T-cell (primary cell): ENCODE measurements around the gene NDST1. TPM values are rescaled to one million over a fixed set of nuclear protein-coding genes. Genes with fewer than 3 reads are reported as not detected.

Experiments
- ATAC-seq, 4 experiments: fragments of 200-7000 bp in 3 of 4; fragments of 150-1000 bp in 1 of 4; cut with Tn5 transposase; replicated peaks in 1 of 4; 1 replicate in 3 of 4; 2 replicates in 1 of 4; pipeline ENCODE4 v1.10.0; 2021; ENCODE audit warnings: moderate library complexity in 3 of 4, mild to moderate bottlenecking in 2 of 4, moderate number of reproducible peaks in 1 of 4
- CTCF ChIA-PET, 2 donors: fragments of 300-600 bp; sonication (Branson Sonifier 250); formaldehyde crosslinking; loops; one replicate each; lab custom pipeline; 2022; ENCODE audit warnings: antibody characterized with exemption in 2 of 2; lab: Charles Lee
- POLR2A ChIA-PET, 2 donors: fragments of 300-600 bp; sonication (Branson Sonifier 250); formaldehyde crosslinking; loops; one replicate each; lab custom pipeline; 2022; ENCODE audit warnings: antibody characterized with exemption in 2 of 2; lab: Charles Lee
- DNase-seq, 35 experiments: peaks; one replicate each; pipeline versions ENCODE4 v3.0.0 to v3.0.0-alpha.2; 2013 to 2023
- H3K27ac ChIP-seq: one replicate; pipeline ENCODE4 v1.5.1; 2013; ENCODE audit warnings: low read length
- H3K27me3 ChIP-seq, 2 experiments: replicated peaks in 1 of 2; 1 replicate in 1 of 2; 2 replicates in 1 of 2; pipeline versions ENCODE4 v1.6.1 to v1.7.0; 2013; ENCODE audit warnings: low read length in 1 of 2, mixed read lengths in 1 of 2; ENCODE audit not compliant: control insufficient read depth in 2 of 2, insufficient read depth in 2 of 2; ENCODE audit errors: extremely low read depth in 1 of 2
- H3K36me3 ChIP-seq, 2 donors: 1 replicate in 1 of 2; 2 replicates in 1 of 2; pipeline versions ENCODE4 v1.6.1 to v1.7.0; 2013; ENCODE audit warnings: low read length in 1 of 2; ENCODE audit not compliant: control insufficient read depth in 2 of 2, insufficient read depth in 1 of 2; ENCODE audit errors: extremely low read depth in 1 of 2
- H3K4me1 ChIP-seq, 2 experiments: 1 replicate in 1 of 2; 2 replicates in 1 of 2; pipeline versions ENCODE4 v1.6.1 to v1.7.0; 2013; ENCODE audit warnings: low read length in 2 of 2, mixed read lengths in 1 of 2; ENCODE audit not compliant: insufficient read depth in 2 of 2, control insufficient read depth in 1 of 2; ENCODE audit errors: extremely low read depth in 1 of 2
- H3K4me3 ChIP-seq, 2 donors: 1 replicate in 1 of 2; 2 replicates in 1 of 2; pipeline versions ENCODE4 v1.5.1 to v1.7.0; 2013; ENCODE audit warnings: mild to moderate bottlenecking in 2 of 2, low read length in 1 of 2, moderate library complexity in 1 of 2; ENCODE audit not compliant: control insufficient read depth in 1 of 2; ENCODE audit errors: extremely low read depth in 1 of 2
- H3K9me3 ChIP-seq: 2 replicates; pipeline ENCODE4 v1.7.0; 2013
- H3K27ac Mint-ChIP-seq, 2 donors: one replicate each; pipeline ENCODE4 v1.8.0; 2020 to 2021; ENCODE audit warnings: mild to moderate bottlenecking in 2 of 2, mixed read lengths in 2 of 2
- H3K27me3 Mint-ChIP-seq, 2 donors: one replicate each; pipeline ENCODE4 v1.8.0; 2021 to 2022; ENCODE audit warnings: mixed read lengths in 2 of 2
- H3K36me3 Mint-ChIP-seq: one replicate; pipeline ENCODE4 v1.8.0; 2021; ENCODE audit warnings: mixed read lengths
- H3K4me1 Mint-ChIP-seq, 3 donors: one replicate each; pipeline ENCODE4 v1.8.0; 2020 to 2022; ENCODE audit warnings: mixed read lengths in 3 of 3, mild to moderate bottlenecking in 1 of 3
- H3K4me3 Mint-ChIP-seq, 3 donors: one replicate each; pipeline ENCODE4 v1.8.0; 2020 to 2022; ENCODE audit warnings: mild to moderate bottlenecking in 3 of 3, mixed read lengths in 3 of 3, moderate library complexity in 3 of 3
- H3K9me3 Mint-ChIP-seq, 3 donors: one replicate each; pipeline ENCODE4 v1.8.0; 2020 to 2022; ENCODE audit warnings: mixed read lengths in 3 of 3
- WGBS: methylation state at CpG from one replicate; pipeline ENCODE4 v1.1.5; 2013; ENCODE audit warnings: missing lambda C conversion rate; ENCODE audit not compliant: insufficient coverage; 5-methylcytosine and 5-hydroxymethylcytosine counted together
- total RNA-seq, 35 experiments: library from RNA in 6 of 35; stranded (reverse) in 6 of 35; fragments of 120-200 nt in 1 of 35; gene quantifications; one replicate each; pipeline versions ENCODE4 v1.2.1 to v1.2.4 and lab custom pipeline; 2013 to 2026

The NDST1 gene
- 1 to 10 TPM in 3 of 5 donors, under 1 TPM in 2; 0.83 to 2.0 (median 1.2) TPM for total RNA-seq
- total RNA-seq (2013), result 0.81 TPM
- 0.50 to 11.6 (median 1.4) reads per million in 29 experiments for total RNA-seq (lab: John Stamatoyannopoulos, UW)

DNA sequence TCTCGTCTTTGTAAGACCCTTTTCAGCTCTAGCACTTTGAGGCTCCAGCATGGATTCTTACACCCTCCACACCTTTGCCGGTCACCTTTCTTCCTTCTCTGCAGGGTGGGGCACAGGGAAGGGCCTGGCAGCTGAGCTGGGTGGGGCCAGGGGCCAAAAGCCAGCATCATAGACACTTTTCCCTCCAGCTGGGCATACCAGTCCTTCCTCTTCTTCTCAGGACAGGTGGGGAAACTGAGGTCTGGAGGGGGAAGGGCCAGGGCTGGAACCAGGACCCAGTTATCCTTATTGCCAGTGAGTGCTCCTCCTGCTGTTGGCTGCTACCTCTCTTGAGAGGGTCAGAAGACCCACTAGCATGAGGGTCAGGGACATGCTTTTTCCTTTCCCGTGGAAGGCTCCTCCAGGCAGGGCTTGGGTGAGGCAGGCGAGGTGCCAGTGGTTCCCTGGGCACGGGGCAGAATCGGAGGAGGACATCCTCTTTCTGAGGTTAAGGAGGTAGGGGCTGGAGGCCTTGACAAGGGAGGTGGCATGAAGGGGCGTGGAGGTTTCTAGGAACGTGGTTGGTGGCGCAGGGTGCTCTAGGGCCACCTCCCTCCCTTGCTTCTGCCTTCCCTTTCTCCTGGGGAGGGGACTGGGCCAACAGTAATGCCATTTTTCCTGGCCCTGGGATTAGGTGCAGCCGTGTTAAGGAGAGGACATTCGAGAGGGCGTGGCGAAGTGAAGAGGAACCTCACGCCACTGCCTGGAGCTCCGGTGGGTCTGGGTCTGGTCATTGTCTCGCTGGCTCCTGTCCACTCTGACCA is at the start of gene NDST1:
Gene NDST1 (plus strand): TSS at position 658 of the 803 bp plus-strand sequence. CDS start 13,124 bp downstream, outside the sequence.
- H3K36me3 Mint-ChIP-seq, result no peaks in the 10 kb centered on the region
- no peaks in the 10 kb centered on the region for H3K4me1 ChIP-seq
- no peaks in the 10 kb centered on the region for H3K9me3 ChIP-seq
- no peak for ATAC-seq
- no peak for DNase-seq
- H3K27ac ChIP-seq, result no peak within 1 kb of the TSS
- H3K9me3 Mint-ChIP-seq, result no peaks in the 10 kb centered on the region
- no peaks in the 10 kb centered on the region for H3K27me3 Mint-ChIP-seq
- no peak within 1 kb of the TSS for H3K4me3 ChIP-seq
- 83% methylated on average over 9 of the region's 16 CpGs for WGBS
- H3K4me3 Mint-ChIP-seq, result no peak within 1 kb of the TSS
- H3K4me1 Mint-ChIP-seq, result no peaks in the 10 kb centered on the region
- no peak within 1 kb of the TSS for H3K27ac Mint-ChIP-seq
- H3K27me3 ChIP-seq, result peaks cover 0 to 5% of the 10 kb centered on the region in 2 experiments
- POLR2A ChIA-PET, result no interaction called here
- H3K36me3 ChIP-seq, result no peaks in the 10 kb centered on the region
- CTCF ChIA-PET, result no interaction called here

DNA sequence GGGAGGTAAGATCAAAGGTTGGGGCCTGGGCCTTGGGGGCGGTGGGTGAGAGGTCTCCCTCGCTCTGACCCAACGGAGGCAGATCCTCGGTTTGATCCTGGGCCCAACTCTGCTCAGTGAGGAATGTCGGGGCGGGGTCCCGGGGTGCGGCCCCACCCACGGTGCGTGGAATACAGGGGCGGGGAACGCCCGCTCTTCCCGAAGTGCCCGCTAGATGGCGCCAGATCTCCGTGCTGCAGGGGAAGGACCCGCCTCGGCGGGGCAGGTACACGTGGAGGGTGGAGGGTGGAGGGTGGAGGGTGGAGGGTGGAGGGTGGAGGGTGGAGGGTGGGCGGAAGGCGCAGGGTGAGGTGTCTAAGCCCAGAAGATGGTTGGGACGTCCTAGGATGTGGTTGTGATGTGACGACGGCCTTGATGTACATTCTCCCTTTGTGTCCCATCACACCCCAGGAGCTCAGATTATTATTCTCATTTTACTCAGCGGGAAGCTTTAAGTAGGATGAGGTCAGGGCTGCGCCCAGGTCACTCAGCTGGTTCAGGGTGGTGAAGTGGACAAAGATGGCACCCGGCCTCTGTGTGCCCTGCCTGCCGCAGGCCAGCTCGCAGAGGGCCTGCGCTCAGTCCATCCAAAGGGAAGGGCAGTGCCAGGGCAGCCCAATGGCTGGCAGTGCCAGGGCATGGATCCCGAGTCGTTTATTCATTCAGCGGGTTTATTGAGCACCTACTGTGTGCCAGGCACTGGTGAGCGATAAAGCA is 49.0 kb upstream of the NDST1 start:
- ChIA-PET CTCF (interaction anchor here (0.5 to 1.7 kb wide), 26 partner anchors 8 to 731 kb away, joined by 3 to 10 read pairs (median 4); partner anchors contain the start of genes DCTN4 (in 1 of the 2), RBM22 (in 1 of the 2) and RPS14 (in 1 of the 2)), POLR2A (interaction anchor here in 1 of 2 donors (0.6 kb wide), 2 partner anchors 387 to 683 kb away, joined by 3 to 4 read pairs; no protein-coding TSS in a partner anchor)
- 37% methylated on average over 21 of the region's 36 CpGs for WGBS
- ATAC-seq (peak; percentile 88 to 95 (median 92)), DNase-seq (peak; percentile 57 to 89 (median 82))
- Mint-ChIP-seq H3K27me3 (no peaks in the 10 kb centered on the region), H3K36me3 (no peaks in the 10 kb centered on the region), H3K27ac (peak overlapping the region; percentile 48 to 57), H3K4me1 (peaks cover 32 to 43% (median 38%) of the 10 kb centered on the region in 3 donors), H3K4me3 (peak overlapping the region in 1 of 3 donors; percentile 48), H3K9me3 (no peaks in the 10 kb centered on the region)
- Histone ChIP-seq H3K27me3 (no peaks in the 10 kb centered on the region), H3K27ac (no peak overlapping the region), H3K9me3 (no peaks in the 10 kb centered on the region), H3K4me3 (no peak overlapping the region), H3K4me1 (peaks cover 21 to 40% of the 10 kb centered on the region in 2 experiments), H3K36me3 (no peaks in the 10 kb centered on the region)

DNA sequence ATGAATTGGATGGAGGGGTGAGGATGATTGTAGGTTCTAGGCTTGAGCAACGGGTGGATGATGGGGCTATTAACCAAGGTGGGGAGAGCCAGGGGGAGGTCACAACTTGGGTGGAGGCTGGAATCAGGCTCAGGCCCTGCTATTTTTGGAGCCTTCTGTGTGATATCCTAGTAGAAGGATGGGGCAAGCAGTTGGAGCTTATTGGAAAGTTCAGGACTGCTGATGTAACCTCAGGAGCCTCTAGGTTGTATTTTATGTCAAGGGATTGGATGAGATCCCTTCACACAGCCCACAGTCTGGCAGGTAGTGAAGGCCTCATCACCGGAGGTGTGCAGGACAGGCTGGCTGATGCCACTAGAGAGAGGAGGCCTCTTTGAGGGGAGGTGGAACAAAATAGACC is 47.1 kb upstream of the NDST1 start:
- H3K36me3 ChIP-seq, result no peaks in the 10 kb centered on the region
- ATAC-seq (no peak), DNase-seq (no peak)
- Mint-ChIP-seq H3K4me1 (peaks cover 32 to 43% (median 38%) of the 10 kb centered on the region in 3 donors), H3K27ac (peak overlapping the region in 1 of 2 donors; percentile 79), H3K4me3 (no peak overlapping the region), H3K9me3 (no peaks in the 10 kb centered on the region), H3K27me3 (no peaks in the 10 kb centered on the region), H3K36me3 (no peaks in the 10 kb centered on the region)
- peaks cover 21 to 40% of the 10 kb centered on the region in 2 experiments for H3K4me1 ChIP-seq
- no peak overlapping the region for H3K4me3 ChIP-seq
- H3K27me3 ChIP-seq, result peaks cover 0 to 11% of the 10 kb centered on the region in 2 experiments
- POLR2A ChIA-PET, result interaction anchor here in 1 of 2 donors (1.0 kb wide), 1 partner anchor 50 kb away, joined by 3 read pairs; no protein-coding TSS in a partner anchor
- 92% methylated on average over 1 of the region's 2 CpGs for WGBS
- no peaks in the 10 kb centered on the region for H3K9me3 ChIP-seq
- H3K27ac ChIP-seq, result no peak overlapping the region
- CTCF ChIA-PET, result interaction anchor here in 1 of 2 donors (0.6 to 1.0 kb wide), 2 partner anchors 80 to 733 kb away, joined by 3 to 4 read pairs; no protein-coding TSS in a partner anchor

DNA sequence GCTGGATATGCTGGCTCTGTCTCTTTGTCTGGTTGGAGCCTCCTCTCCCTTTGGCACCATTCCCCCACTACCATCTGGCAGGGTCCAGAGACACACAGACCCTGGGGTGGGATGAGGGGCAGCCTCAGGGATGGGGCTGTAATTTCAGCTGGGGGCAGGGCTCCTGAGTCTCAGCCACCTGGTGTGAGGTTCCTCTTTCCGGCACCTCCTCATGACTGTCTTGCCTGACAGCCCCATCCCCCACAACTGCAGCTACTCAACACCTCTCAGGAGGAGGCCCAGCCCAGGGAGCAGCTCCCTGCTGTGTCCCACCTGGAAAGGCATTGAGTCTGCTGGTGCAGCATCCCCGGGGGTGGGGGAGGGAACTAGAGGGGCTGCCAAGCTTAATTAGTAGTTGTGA is 46.7 kb upstream of the NDST1 start:
- Mint-ChIP-seq H3K4me1 (peaks cover 32 to 43% (median 38%) of the 10 kb centered on the region in 3 donors), H3K27ac (peak overlapping the region in 1 of 2 donors; percentile 79), H3K36me3 (no peaks in the 10 kb centered on the region), H3K4me3 (no peak overlapping the region), H3K27me3 (no peaks in the 10 kb centered on the region), H3K9me3 (no peaks in the 10 kb centered on the region)
- Histone ChIP-seq H3K27me3 (peaks cover 0 to 13% of the 10 kb centered on the region in 2 experiments), H3K4me3 (no peak overlapping the region), H3K36me3 (no peaks in the 10 kb centered on the region), H3K9me3 (no peaks in the 10 kb centered on the region), H3K27ac (no peak overlapping the region), H3K4me1 (peaks cover 21 to 40% of the 10 kb centered on the region in 2 experiments)
- DNase-seq, result peak in 7 of 35 experiments; percentile 10 to 30 (median 23)
- ChIA-PET CTCF (interaction anchor here in 1 of 2 donors (0.5 to 1.0 kb wide), 3 partner anchors 80 to 732 kb away, joined by 3 to 4 read pairs (median 3); no protein-coding TSS in a partner anchor), POLR2A (interaction anchor here in 1 of 2 donors (1.0 kb wide), 1 partner anchor 51 kb away, joined by 3 read pairs; no protein-coding TSS in a partner anchor)
- whole genome bisulfite sequencing, result no CpG with 5 or more reads among the region's 2 CpGs
- no peak for ATAC-seq

DNA sequence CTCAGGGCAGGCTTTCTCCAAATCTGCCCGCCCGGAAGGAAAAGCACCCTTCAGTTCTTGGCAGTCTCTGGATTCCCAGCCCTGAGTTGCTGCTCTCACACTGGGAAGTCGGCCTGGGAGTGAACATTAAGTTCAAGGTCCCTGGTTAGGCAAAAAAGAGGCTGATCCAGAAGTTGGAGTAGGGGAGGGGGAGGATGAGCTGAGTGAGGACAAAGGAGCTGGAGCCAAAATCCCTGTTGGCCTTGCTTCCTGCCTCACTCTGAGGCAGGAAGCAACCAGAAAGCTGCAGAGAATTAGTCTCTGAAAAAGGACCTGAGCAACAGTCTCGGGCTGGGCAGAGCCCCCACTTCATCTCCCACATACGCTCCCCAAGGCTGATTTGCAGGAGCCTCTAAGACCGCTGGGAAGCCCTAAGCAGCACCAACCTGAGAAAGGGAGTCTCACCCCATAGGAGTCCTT is 43.3 kb upstream of the NDST1 start:
- H3K4me3 ChIP-seq, result no peak overlapping the region
- Mint-ChIP-seq H3K4me3 (no peak overlapping the region), H3K36me3 (no peaks in the 10 kb centered on the region), H3K4me1 (peaks cover 8 to 19% (median 15%) of the 10 kb centered on the region in 3 donors), H3K27me3 (peaks cover 0 to 2% of the 10 kb centered on the region in 2 donors), H3K9me3 (no peaks in the 10 kb centered on the region), H3K27ac (no peak overlapping the region)
- H3K27me3 ChIP-seq, result peaks cover 0 to 13% of the 10 kb centered on the region in 2 experiments
- WGBS, result 90% methylated on average over 5 of the region's 6 CpGs
- DNase-seq (no peak), ATAC-seq (no peak)
- CTCF ChIA-PET, result interaction anchor here in 1 of 2 donors (0.7 kb wide), 1 partner anchor 434 kb away, joined by 4 read pairs; no protein-coding TSS in a partner anchor
- no peak overlapping the region for H3K27ac ChIP-seq
- no peaks in the 10 kb centered on the region for H3K36me3 ChIP-seq
- no peaks in the 10 kb centered on the region for H3K9me3 ChIP-seq
- H3K4me1 ChIP-seq, result peaks cover 3 to 14% of the 10 kb centered on the region in 2 experiments
- POLR2A ChIA-PET, result no interaction called here
